HG02943 (cell line): ENCODE measurements around the gene ABCG4.
"Not testable (repeated sequence)": the region's sequence is repeated elsewhere in the genome, so short reads cannot be mapped to it uniquely, and the experiment has no call there.

ENCODE experiments used
- ATAC-seq: cut with Tn5 transposase; IDR thresholded peaks from one replicate; pipeline ENCODE4 v1.9.1; 2021; ENCODE audit warnings: mild to moderate bottlenecking, low read depth, moderate library complexity; ENCODE audit not compliant: unreplicated experiment

ABCG4 gene

GRCh38 chr11:119115484-119116234 is 33.2 kb upstream of the ABCG4 start:
- ATAC-seq, result no peak

- ATAC-seq, result no peak
Observed at GRCh38 chr11:119116235-119116594, 32.6 kb upstream of the ABCG4 start.

DNA sequence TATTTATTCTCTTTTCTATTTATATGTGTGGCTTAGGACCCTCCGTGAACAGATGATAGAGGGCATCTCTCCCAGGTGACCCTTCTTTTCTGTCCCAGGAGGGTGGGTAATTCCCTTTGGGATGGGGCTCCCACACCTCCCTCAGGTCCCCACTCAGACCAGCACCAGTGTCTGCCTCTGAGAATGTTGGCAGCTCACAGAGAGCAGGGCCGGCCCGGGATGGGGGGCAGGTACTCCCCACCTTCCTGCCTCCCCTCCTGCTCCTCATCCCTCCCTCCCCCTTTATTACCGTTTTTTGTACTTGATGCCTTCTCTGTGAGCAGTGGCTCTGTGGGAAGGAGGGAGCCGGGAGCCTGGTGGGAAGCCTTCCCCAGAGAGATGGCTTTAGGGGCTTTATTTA is 32.3 kb upstream of the ABCG4 start:
- ATAC-seq, result no peak

- ATAC-seq, result no peak
Observed at GRCh38 chr11:119117004-119117706, 31.7 kb upstream of the ABCG4 start.

DNA sequence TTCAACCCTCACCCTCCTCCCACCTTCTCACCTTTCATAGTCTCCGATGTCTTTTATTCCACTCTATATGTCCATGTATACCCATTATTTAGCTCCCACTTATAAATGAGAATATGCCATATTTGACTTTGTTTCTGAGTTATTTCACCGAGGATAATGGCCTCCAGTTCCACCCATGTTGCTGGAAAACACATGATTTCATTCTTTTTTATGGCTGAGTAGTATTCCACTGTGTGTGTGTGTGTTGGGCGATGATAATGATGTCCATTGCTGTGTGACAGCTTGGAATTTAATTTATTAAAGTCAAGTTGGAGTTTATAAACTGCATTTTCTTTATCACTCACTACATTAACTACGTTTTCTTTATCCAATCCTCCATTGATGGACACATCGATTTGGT is 30.6 kb upstream of the ABCG4 start:
- no peak for ATAC-seq

DNA sequence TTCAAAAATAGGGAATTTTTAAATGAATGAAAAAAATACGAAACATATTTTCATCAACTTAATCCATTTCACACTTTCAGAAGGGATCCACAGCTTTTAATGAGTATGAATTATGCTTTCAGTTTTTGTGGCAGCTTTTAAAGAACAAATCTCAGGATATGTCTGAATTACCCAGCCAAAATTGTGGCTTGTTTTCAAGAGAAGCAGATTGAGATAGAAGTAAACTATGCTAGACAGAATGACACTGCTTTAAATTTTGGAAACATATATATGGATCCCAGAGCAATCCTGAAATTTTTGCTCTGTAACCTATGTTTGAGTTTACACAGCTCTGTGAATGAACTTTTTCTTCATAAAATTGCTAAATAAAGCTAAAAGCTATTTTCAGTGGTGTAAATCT is 29.9 kb upstream of the ABCG4 start:
- no peak for ATAC-seq

DNA sequence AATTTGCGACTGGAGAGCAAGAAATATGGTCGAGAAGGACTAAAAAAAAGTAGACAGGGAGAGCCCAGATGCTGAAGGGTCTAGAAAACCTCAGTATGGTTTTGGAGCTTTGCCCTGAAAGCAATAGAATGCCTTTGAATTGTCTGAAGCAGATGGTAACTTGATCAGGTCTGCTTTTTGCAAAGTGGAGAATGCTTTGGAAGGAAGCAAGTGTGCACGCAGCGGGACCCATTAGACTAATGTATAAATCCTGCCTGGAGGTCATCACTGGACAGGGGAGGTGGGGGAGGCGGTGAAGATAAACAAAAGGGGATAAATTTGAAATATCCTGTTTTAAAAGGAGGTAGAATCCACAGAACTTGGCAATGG is 28.2 kb upstream of the ABCG4 start:
- ATAC-seq, result no peak

DNA sequence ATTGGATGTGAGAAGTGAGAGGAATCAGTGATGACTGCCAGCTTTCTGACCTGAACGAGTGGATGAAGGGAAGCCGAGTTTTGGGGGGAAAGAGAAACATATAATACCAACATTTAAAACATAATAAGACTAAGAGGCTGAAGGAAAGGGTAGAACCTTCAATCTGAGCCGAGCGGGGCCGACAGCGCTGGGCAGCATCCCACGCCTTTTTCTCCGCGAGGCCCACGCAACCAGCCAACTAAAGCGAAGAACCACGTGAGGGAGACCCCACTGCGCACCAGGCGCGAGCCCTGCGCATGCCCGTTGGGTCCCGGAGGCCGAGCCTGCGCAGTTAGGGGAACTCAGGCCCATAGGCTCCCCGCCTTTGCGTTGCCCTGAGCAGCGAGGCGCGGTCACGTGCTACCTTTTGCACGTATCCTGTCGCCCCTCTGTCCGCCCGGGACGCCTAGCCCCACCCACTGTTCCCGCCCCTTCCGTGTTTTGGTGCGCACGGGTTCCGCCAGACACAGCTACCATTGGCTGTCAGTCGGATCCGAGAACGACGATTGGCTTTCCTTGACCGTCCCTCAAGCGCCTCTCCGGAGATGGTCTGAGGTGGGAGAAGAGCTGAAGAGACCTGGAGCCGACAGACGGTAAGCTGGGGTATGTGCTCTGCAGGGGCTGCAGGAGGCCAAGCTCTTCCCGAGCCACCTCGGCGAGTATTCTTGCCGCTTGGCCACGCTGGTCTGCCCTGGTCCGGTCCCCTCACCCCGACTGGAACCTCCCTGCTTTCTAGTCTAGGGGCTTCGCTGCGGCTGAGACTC is 27.6 kb upstream of the ABCG4 start, which contains the start of gene HINFP:
HINFP (plus strand) TSS at position 573 of the 803 bp plus-strand sequence. CDS start 5,365 bp downstream, outside the sequence.
- peak; percentile 95 for ATAC-seq

DNA sequence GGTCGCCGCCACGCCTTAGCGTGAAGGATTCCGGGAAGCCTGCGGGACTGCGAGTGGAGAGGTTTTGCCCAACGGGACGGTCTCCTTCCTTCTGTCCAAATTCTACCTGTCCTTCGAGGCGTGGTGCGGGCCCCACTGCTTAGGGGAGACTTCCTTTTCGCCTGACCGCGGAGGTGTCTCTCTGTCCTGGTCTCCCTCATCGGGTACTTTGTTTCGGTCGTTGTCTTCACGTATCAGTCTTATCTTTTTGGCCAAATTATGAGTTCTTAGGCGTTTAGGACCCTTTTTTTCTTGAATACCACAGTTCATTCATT is 27.1 kb upstream of the ABCG4 start:
- peak; percentile 11 for ATAC-seq

DNA sequence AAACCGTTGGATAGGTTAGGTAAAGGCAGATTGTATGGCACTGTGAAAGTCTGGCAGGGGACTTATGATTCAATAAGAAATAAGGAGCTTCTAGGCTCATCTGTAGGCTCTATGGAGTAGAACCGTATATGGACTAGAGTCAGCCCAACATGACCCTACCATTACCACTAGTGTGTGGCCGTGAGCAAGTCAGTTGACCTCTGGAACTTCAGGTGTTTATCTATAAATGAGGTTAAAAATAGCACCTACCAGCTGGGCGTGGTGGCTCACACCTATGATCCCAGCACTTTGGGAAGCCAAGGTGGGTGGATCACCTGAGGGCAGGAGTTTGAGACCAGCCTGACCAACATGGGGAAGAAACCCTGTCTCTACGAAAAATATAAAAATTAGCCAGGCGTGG is 23.0 kb upstream of the ABCG4 start:
- no peak for ATAC-seq

DNA sequence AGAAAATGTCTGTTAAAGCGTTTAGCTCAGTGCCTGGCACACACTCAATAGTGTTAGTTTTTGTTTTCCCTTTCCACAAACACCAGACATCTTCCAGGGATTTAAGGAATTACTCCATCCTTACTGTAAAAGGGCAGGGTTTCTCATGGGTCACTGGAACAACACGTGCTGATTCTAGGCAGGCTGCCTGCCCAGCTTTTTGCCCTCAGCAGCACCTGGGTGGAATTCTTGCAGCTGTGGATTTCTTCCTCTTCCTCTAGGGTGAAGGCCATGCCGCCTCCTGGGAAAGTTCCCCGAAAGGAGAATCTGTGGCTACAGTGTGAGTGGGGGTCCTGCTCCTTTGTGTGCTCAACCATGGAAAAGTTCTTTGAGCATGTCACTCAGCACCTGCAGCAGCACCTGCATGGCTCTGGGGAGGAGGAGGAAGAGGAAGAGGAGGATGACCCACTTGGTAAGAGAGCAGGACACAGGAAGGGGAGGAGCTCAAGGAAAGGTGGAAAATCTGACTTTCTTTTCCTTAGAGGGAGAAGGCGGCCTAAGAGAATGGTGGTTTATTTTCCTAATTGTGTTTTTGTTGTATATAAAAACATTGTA is 22.1 kb upstream of the ABCG4 start:
- no peak for ATAC-seq

DNA sequence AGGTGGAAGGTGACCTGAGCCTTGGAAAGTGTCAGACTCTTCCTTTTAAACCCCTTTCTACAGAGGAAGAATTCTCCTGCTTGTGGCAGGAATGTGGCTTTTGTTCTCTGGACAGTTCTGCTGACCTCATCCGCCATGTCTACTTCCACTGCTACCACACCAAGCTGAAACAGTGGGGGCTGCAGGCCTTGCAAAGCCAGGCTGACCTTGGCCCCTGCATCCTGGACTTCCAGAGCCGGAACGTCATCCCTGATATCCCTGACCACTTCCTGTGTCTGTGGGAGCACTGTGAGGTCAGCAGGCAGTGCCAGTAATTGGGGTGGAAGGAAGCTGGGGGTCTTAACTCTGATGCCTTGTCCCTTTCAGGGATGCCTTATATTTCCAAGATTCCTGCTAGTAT is 18.2 kb upstream of the ABCG4 start:
- no peak for ATAC-seq

DNA sequence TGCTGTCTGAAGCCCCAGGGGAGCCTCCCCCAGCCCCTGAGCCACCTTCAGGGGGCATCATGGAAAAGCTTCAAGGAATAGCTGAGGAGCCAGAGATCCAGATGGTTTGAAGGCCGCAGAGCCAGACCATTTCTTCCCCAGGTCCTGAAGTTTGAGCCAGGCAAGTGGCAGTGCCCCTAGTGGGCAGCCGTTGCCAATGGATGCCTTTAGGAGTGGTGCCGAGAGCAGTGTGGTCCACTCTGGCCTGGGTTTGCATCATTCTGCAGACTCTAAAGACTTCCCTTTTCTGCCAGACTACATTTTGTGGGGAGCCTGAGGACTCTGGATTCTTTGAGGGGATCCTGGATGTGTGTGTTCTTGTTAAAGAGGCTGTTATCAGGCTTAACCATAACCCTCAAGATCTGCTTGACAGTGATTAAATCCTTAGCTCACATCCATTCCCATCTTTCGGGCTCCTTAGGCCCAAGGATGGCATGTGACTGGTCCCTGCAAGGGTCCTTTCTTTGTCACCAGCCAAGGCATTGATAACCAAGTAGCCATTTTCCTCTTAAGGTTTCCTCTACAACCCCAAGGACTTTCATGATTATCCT is 14.4 kb upstream of the ABCG4 start:
- no peak for ATAC-seq

DNA sequence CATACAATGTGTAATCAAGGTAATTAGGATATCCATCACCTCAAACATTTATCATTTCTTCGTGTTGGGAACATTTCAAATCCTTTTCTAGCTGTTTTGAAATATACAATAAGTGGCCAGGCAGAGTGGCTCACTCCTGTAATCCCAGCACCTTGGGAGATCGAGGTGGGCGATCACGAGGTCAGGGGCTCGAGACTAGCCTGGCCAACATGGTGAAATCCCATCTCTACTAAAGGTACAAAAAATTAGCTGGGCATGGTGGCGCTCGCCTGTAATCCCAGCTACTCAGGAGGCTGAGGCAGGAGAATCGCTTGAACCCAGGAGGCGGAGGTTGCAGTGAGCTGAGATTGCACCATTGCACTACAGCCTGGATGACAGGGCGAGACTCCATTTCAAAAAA is 9.6 kb upstream of the ABCG4 start:
- not testable (repeated sequence) for ATAC-seq

DNA sequence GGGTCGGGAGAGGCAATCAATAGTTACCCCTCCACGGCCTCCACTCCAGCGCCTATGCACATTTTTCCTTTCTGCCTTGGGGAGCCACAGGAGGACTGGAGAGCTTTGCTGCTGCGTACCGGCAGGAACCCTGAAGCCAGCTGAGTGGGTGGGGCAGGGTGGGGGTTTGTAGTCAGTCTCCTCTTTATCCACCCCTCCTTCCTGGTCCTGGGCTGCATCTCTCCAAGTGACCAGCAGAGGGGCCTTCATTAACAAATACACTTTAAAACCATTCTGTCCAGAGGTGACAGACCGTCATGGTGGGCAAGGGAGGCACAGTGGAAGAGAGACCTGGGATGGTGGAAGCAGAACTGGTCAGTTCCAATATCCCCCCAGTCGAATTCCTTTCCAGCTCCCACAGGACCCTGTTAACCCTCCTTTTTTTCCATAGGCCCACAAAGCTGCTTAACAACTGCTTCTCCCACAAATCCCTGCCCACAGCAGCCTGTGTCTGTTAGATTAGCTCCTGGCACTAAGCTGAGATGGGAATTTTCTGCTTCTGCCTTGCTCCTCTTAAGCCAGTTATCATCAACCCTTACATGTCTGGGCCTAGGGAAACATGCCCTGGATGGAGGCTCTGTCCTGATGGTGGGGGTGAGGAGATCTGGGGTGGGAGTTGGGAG is 3.9 kb upstream of the ABCG4 start:
- no peak for ATAC-seq

DNA sequence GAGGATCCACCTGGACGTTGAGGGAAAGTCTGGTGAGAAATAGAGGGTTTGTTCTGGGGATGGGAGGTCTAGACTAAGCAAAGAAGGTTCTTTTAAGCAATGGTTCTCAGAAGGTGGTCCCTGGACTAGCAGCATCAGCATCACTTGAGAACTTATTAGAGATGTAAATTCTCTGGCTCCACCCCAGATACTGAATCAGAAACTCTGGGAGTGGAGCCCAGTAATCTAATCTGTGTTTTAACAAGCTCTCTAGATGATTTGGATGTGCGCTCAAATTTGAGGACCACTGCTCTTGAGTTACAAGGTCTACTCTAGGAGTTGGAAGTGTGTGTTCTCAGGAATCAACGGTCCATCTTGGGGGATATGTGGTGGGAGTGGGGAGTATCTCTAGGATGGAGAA is 3.3 kb upstream of the ABCG4 start:
- ATAC-seq, result no peak

DNA sequence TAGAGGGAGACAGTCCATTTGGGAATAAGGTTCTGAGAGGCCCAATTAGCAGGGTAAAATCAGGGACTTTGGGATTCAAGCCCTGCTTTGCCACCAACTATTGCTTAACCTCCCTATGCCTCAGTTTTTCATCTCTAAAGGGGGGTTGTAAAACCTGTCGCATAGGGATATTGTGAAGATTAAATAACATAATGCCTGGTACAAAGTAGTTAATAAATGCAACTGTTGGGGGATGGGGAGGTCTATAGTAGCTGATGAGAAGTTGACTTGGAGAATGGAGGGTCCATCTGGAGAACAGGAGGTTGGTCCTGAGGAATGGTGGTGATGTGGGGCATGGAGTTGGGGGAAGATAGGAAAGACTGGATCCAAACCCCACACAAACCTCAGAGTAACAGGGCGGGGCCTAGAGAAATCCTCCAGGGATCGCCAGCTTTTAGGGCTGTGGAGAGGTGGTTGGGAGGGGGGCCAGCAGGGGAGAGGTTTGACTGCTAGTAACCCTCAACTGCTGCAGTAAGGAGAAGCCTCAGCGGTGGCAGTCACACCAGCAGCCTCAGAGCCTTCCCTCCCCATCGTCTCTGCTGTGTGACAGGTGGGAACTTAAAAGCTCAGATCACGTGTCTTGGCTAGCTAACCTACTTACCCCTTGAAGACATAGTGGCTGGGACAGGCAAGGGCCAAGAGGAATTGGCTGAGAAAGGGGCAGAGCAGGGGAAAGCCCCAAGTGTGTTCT is 1.1 kb upstream of the ABCG4 start:
- ATAC-seq, result no peak

- ATAC-seq, result no peak
Observed at GRCh38 chr11:119148720-119149017, 183 bp upstream of the ABCG4 start.

- ATAC-seq, result no peak
Observed at GRCh38 chr11:119149786-119150275, 979 bp downstream of the ABCG4 start.

- ATAC-seq, result no peak
Observed at GRCh38 chr11:119152043-119152442, 3.2 kb downstream of the ABCG4 start.
